Measurements from ENCODE around the gene DOCK11. TPM values are rescaled to one million over a fixed set of nuclear protein-coding genes. Genes with fewer than 3 reads are reported as not detected.

DOCK11 gene
- total and polyA plus RNA-seq, 2 experiments from 2014 or later: 7.6 to 8.3 TPM

GRCh38 chrX:118504581-118504980, 9.0 kb downstream of the DOCK11 start:
- 80% methylated on average over 4 of the region's 4 CpGs for WGBS (ENCODE audit: low lambda C conversion rate, missing lambda C conversion rate)
- Histone ChIP-seq H3K27me3 (no peaks in the 10 kb centered on the region), H3K4me1 (ENCODE audit: insufficient read depth) (no peaks in the 10 kb centered on the region), H4K20me1 (ENCODE audit: insufficient read depth, poor library complexity, severe bottlenecking) (no peaks in the 10 kb centered on the region), H3K9me2 (replicated peaks; ENCODE audit: insufficient read depth) (no peaks in the 10 kb centered on the region), H3K27ac (no peak overlapping the region), H3K36me3 (replicated peaks; ENCODE audit: insufficient read depth, low read depth) (no peaks in the 10 kb centered on the region), H2AFZ (no peak overlapping the region), H3K9me3 (ENCODE audit: low read depth) (no peaks in the 10 kb centered on the region), H3K79me2 (no peaks in the 10 kb centered on the region), H3K4me3 (no peak overlapping the region), H3K4me2 (no peak overlapping the region)
- DNase-seq (ENCODE audit: low spot score): no peak
- TF ChIP-seq EZH2phosphoT487 (IDR thresholded peaks at IDR 0.05; ENCODE audit: low read depth, severe bottlenecking, unreplicated experiment) (no peak), EZH2 (IDR thresholded peaks at IDR 0.05; ENCODE audit: borderline replicate concordance) (no peak), CTCF (IDR thresholded peaks at IDR 0.05; ENCODE audit: poor library complexity) (no peak)

GRCh38 chrX:118506805-118507480, 11.3 kb downstream of the DOCK11 start:
- Histone ChIP-seq H3K79me2 (no peaks in the 10 kb centered on the region), H3K9me2 (replicated peaks; ENCODE audit: insufficient read depth) (no peaks in the 10 kb centered on the region), H3K9me3 (ENCODE audit: low read depth) (no peaks in the 10 kb centered on the region), H2AFZ (no peak overlapping the region), H3K36me3 (replicated peaks; ENCODE audit: insufficient read depth, low read depth) (no peaks in the 10 kb centered on the region), H3K4me3 (no peak overlapping the region), H4K20me1 (ENCODE audit: insufficient read depth, poor library complexity, severe bottlenecking) (no peaks in the 10 kb centered on the region), H3K27ac (no peak overlapping the region), H3K4me1 (ENCODE audit: insufficient read depth) (no peaks in the 10 kb centered on the region), H3K4me2 (no peak overlapping the region), H3K27me3 (no peaks in the 10 kb centered on the region)
- 78% methylated on average over 11 of the region's 11 CpGs for WGBS (ENCODE audit: low lambda C conversion rate, missing lambda C conversion rate)
- DNase-seq (ENCODE audit: low spot score): no peak
- no peak for TF ChIP-seq EZH2 (IDR thresholded peaks at IDR 0.05; ENCODE audit: borderline replicate concordance)
- no peak for TF ChIP-seq EZH2phosphoT487 (IDR thresholded peaks at IDR 0.05; ENCODE audit: low read depth, severe bottlenecking, unreplicated experiment)
- no peak for TF ChIP-seq CTCF (IDR thresholded peaks at IDR 0.05; ENCODE audit: poor library complexity)

GRCh38 chrX:118507766-118508165, 12.2 kb downstream of the DOCK11 start:
- WGBS (ENCODE audit: low lambda C conversion rate, missing lambda C conversion rate): 62% methylated on average over 1 of the region's 1 CpG
- DNase-seq (ENCODE audit: low spot score): no peak
- Histone ChIP-seq H3K4me2 (no peak overlapping the region), H3K36me3 (replicated peaks; ENCODE audit: insufficient read depth, low read depth) (no peaks in the 10 kb centered on the region), H3K27me3 (no peaks in the 10 kb centered on the region), H3K27ac (no peak overlapping the region), H3K4me3 (no peak overlapping the region), H4K20me1 (ENCODE audit: insufficient read depth, poor library complexity, severe bottlenecking) (no peaks in the 10 kb centered on the region), H3K79me2 (no peaks in the 10 kb centered on the region), H3K9me3 (ENCODE audit: low read depth) (no peaks in the 10 kb centered on the region), H2AFZ (no peak overlapping the region), H3K9me2 (replicated peaks; ENCODE audit: insufficient read depth) (no peaks in the 10 kb centered on the region), H3K4me1 (ENCODE audit: insufficient read depth) (no peaks in the 10 kb centered on the region)
- TF ChIP-seq EZH2 (IDR thresholded peaks at IDR 0.05; ENCODE audit: borderline replicate concordance) (no peak), CTCF (IDR thresholded peaks at IDR 0.05; ENCODE audit: poor library complexity) (no peak), EZH2phosphoT487 (IDR thresholded peaks at IDR 0.05; ENCODE audit: low read depth, severe bottlenecking, unreplicated experiment) (no peak)

All from hepatocyte (in vitro differentiated cells).